Suprapubic skin (tissue), 4 donors: ENCODE data around the gene SORT1. TPM values are rescaled to one million over a fixed set of nuclear protein-coding genes. Genes with fewer than 3 reads are reported as not detected.
"Not testable (repeated sequence)": the region's sequence is repeated elsewhere in the genome, so short reads cannot be mapped to it uniquely, and the experiment has no call there.

Source experiments
- DNase-seq, 2 donors: peaks; one replicate each; pipeline ENCODE4 v3.0.0-alpha.2; 2019; ENCODE audit warnings: low spot score in 2 of 2
- H3K27ac ChIP-seq: fragments of 200-600 bp; sonication (generic); one replicate; pipeline ENCODE4 v1.5.1; 2019
- H3K27me3 ChIP-seq: fragments of 200-600 bp; sonication (generic); one replicate; pipeline ENCODE4 v1.5.1; 2019
- H3K36me3 ChIP-seq: fragments of 200-600 bp; sonication (generic); one replicate; pipeline ENCODE4 v1.5.1; 2019
- H3K4me1 ChIP-seq: fragments of 200-600 bp; sonication (generic); one replicate; pipeline ENCODE4 v1.5.1; 2019
- H3K4me3 ChIP-seq: fragments of 200-600 bp; sonication (generic); one replicate; pipeline ENCODE4 v1.5.1; 2019; ENCODE audit warnings: mild to moderate bottlenecking
- H3K9me3 ChIP-seq: fragments of 200-600 bp; sonication (generic); one replicate; pipeline ENCODE4 v1.5.1; 2019
- EP300 ChIP-seq: sonication (generic); formaldehyde crosslinking; IDR thresholded peaks from one replicate; pipeline ENCODE4 v1.6.1; 2017; ENCODE audit warnings: antibody characterized with exemption
- POLR2A ChIP-seq, 2 donors: fragments of 450-650 bp; IDR thresholded peaks; one replicate each; pipeline ENCODE4 v1.6.1; 2017; ENCODE audit warnings: antibody characterized with exemption in 2 of 2, mild to moderate bottlenecking in 2 of 2, moderate library complexity in 2 of 2
- POLR2AphosphoS5 ChIP-seq, 3 donors: sonication (generic); formaldehyde crosslinking; IDR thresholded peaks; one replicate each; pipeline ENCODE4 v1.6.1; 2017; ENCODE audit warnings: antibody characterized with exemption in 3 of 3
- WGBS: methylation state at CpG from one replicate; pipeline ENCODE4 v1.1.5; 2018; 5-methylcytosine and 5-hydroxymethylcytosine counted together
- total RNA-seq, 4 donors: library from RNA; depleted of rRNA; stranded (reverse); fragments of >200 nt; gene quantifications; one replicate each; pipeline ENCODE4 v1.1.0, GENCODE V29; 2016
- TF ChIP-seq, protein P1 (sequence below), 2 donors: fragments of 200-600 bp in 1 of 2; fragments of 450-650 bp in 1 of 2; sonication (generic) in 1 of 2; IDR thresholded peaks; one replicate each; pipeline ENCODE4 v1.5.1; 2016 to 2019; ENCODE audit warnings: antibody characterized with exemption in 2 of 2, mild to moderate bottlenecking in 1 of 2, moderate library complexity in 1 of 2

The SORT1 gene
- total RNA-seq, 4 donors from 2014 or later: 27.8 to 52.7 (median 34.5) TPM

DNA sequence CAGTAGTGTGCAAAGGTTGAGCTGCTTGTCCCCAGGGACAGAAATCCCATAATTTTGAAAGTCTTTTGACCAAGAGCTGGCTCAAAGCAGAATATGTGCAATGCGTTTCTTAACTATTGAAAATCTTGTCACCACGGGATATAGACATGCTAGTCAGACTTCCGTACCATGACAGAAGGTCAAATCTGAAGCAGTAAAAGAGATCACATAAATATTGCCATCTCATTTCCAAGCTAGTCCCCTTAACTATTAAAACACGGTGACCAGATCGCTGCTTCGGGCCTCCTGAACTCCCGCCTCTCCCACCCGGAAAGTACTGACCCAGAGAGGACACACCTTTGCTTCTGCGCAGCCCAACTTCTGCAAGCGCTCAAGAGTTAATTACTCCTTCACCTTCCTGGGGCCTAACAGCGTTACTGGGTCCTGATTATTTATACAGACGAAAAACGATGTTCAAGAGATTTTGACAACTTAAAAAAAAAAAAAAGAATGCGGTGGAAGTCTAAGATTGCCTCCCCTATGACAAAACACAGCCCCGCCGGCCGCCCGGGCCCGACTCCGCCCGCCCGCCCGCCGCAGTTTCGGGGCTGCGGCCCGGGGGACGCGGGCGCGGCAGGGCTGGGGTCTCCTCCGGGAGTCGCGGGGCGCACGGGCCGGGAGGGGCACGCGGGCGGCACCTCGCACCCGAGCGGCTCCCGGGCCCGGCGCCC lies 692 bp downstream of the SORT1 start:
- DNase-seq: no peak
- H3K4me1 ChIP-seq: peaks cover 61% of the 10 kb centered on the region

GRCh38 chr1:109396513-109396839 lies 1.2 kb downstream of the SORT1 start:
- peak overlapping the region; percentile 73 for H3K4me3 ChIP-seq
- no peak for DNase-seq
- H3K27me3 ChIP-seq: no peaks in the 10 kb centered on the region
- WGBS: 67% methylated on average over 2 of the region's 2 CpGs
- H3K9me3 ChIP-seq: no peaks in the 10 kb centered on the region
- H3K36me3 ChIP-seq: peaks cover 7% of the 10 kb centered on the region
- H3K27ac ChIP-seq: peak overlapping the region; percentile 85
- H3K4me1 ChIP-seq: peaks cover 67% of the 10 kb centered on the region
- TF ChIP-seq POLR2AphosphoS5 (IDR thresholded peaks at IDR 0.05) (no peak), POLR2A (IDR thresholded peaks at IDR 0.05) (no peak), EP300 (no peak)
- TF ChIP-seq, protein P1, sequence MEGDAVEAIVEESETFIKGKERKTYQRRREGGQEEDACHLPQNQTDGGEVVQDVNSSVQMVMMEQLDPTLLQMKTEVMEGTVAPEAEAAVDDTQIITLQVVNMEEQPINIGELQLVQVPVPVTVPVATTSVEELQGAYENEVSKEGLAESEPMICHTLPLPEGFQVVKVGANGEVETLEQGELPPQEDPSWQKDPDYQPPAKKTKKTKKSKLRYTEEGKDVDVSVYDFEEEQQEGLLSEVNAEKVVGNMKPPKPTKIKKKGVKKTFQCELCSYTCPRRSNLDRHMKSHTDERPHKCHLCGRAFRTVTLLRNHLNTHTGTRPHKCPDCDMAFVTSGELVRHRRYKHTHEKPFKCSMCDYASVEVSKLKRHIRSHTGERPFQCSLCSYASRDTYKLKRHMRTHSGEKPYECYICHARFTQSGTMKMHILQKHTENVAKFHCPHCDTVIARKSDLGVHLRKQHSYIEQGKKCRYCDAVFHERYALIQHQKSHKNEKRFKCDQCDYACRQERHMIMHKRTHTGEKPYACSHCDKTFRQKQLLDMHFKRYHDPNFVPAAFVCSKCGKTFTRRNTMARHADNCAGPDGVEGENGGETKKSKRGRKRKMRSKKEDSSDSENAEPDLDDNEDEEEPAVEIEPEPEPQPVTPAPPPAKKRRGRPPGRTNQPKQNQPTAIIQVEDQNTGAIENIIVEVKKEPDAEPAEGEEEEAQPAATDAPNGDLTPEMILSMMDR (IDR thresholded peaks at IDR 0.05): no peak

More for the DNA sequence above, 692 bp downstream of the SORT1 start:
- peak overlapping the region; percentile 73 for H3K4me3 ChIP-seq
- H3K36me3 ChIP-seq: peaks cover 13% of the 10 kb centered on the region
- 14% methylated on average over 37 of the region's 46 CpGs for WGBS
- TF ChIP-seq, protein P1 (IDR thresholded peaks at IDR 0.05): no peak
- TF ChIP-seq EP300 (no peak), POLR2AphosphoS5 (IDR thresholded peaks at IDR 0.05) (no peak), POLR2A (IDR thresholded peaks at IDR 0.05) (no peak)
- no peaks in the 10 kb centered on the region for H3K27me3 ChIP-seq
- H3K9me3 ChIP-seq: no peaks in the 10 kb centered on the region
- H3K27ac ChIP-seq: peak overlapping the region; percentile 85

DNA sequence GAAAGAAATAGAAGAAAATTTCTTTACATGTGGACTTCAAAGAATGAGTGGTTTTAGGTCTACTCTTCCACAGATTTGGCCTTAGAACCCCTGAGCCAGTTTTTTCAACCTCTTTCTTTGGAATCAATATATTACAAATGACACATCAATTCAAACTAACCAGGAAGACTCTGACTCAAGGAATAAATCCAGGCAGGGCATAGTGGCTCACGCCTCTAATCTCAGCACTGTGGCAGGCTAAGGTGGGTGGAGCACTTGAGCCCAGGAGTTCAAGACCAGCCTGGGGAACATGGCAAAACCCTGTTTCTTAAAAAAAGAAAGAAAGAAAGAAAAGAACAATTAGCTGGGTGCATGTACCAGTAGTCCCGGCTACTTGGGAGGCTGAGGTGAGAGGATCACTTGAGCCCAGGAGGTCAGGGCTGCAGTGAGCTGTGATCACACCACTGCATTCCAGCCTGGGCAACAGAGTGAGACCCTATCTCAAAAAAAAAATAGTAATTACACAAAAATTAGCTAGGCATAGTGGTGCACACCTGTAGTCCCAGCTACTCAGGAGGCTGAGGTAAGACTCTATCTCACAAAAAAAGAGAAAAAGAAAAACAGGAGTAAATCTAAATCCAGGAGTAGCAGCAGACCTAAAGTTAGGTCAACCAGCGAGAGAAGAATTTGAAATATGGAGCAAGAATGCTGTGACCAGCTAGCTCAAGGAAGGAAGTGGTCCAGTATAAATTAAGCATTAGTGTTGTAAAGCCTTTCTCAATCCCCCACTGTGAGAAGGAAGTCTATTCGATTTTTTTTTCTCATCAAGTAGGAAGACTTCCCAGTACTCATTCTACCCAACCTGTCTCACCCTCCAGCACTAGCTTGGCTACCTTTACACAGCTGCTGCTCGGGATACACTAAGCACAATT lies 1.9 kb downstream of the SORT1 start:
- Histone ChIP-seq H3K27me3 (no peaks in the 10 kb centered on the region), H3K9me3 (no peaks in the 10 kb centered on the region), H3K27ac (peak overlapping the region; percentile 54), H3K4me3 (peak overlapping the region; percentile 73), H3K4me1 (peaks cover 73% of the 10 kb centered on the region), H3K36me3 (peaks cover under 1% of the 10 kb centered on the region)
- WGBS: 60% methylated on average over 5 of the region's 5 CpGs
- TF ChIP-seq, protein P1 (IDR thresholded peaks at IDR 0.05): no peak
- TF ChIP-seq EP300: no peak
- no peak for TF ChIP-seq POLR2AphosphoS5 (IDR thresholded peaks at IDR 0.05)
- no peak for TF ChIP-seq POLR2A (IDR thresholded peaks at IDR 0.05)
- DNase-seq: no peak

DNA sequence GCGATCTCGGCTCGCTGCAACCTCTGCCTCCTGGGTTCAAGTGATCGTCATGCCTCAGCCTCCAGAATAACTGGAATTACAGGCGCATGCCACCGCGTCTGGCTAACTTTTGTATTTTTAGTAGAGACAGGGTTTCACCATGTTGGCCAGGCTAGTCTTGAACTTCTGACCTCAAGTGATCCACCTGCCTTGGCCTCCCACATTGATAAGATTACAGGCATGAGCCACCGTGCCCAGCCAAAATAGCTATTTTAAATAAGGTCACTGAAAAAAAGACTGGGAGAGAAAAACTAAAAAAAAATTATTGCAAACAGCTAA lies 2.5 kb downstream of the SORT1 start:
- peaks cover 79% of the 10 kb centered on the region for H3K4me1 ChIP-seq
- H3K27me3 ChIP-seq, DNase-seq, H3K4me3 ChIP-seq, H3K9me3 ChIP-seq, H3K36me3 ChIP-seq: not testable (repeated sequence)
- WGBS: 68% methylated on average over 8 of the region's 8 CpGs
- peak overlapping the region; percentile 54 for H3K27ac ChIP-seq

- no peak for DNase-seq
- H3K36me3 ChIP-seq: no peaks in the 10 kb centered on the region
- peak overlapping the region; percentile 85 for H3K27ac ChIP-seq
- H3K4me1 ChIP-seq: peaks cover 84% of the 10 kb centered on the region
- no peaks in the 10 kb centered on the region for H3K9me3 ChIP-seq
- WGBS: 72% methylated on average over 5 of the region's 5 CpGs
- H3K4me3 ChIP-seq: no peak overlapping the region
- no peaks in the 10 kb centered on the region for H3K27me3 ChIP-seq
- no peak for TF ChIP-seq POLR2A (IDR thresholded peaks at IDR 0.05)
- TF ChIP-seq POLR2AphosphoS5 (IDR thresholded peaks at IDR 0.05): no peak
- TF ChIP-seq, protein P1 (IDR thresholded peaks at IDR 0.05): no peak
- TF ChIP-seq EP300: no peak
Measured at GRCh38 chr1:109394591-109395281, 3.0 kb downstream of the SORT1 start.
